KMS-11 (cell line): ENCODE measurements around the gene SPECC1.

Experiments used
- H2AFZ ChIP-seq: fragments of 200-600 bp; sonication (generic); 2 replicates; pipeline ENCODE4 v1.6.1; 2016; ENCODE audit warnings: antibody characterized with exemption, mixed run types, low read depth
- H3K27ac ChIP-seq: fragments of 200-600 bp; sonication (generic); 2 replicates; pipeline ENCODE4 v1.6.1; 2016; ENCODE audit warnings: mild to moderate bottlenecking, mixed run types
- H3K27me3 ChIP-seq: fragments of 200-600 bp; sonication (generic); 2 replicates; pipeline ENCODE4 v1.6.1; 2017; ENCODE audit warnings: mild to moderate bottlenecking, low read depth, mixed run types, moderate library complexity; ENCODE audit not compliant: insufficient read depth
- H3K36me3 ChIP-seq: fragments of 200-600 bp; sonication (generic); 2 replicates; pipeline ENCODE4 v1.6.1; 2017; ENCODE audit warnings: mild to moderate bottlenecking, mixed run types; ENCODE audit not compliant: insufficient read depth
- H3K4me1 ChIP-seq: fragments of 200-600 bp; sonication (generic); 2 replicates; pipeline ENCODE4 v1.6.1; 2016; ENCODE audit warnings: mild to moderate bottlenecking, low read depth, mixed run types; ENCODE audit not compliant: poor library complexity, severe bottlenecking
- H3K4me2 ChIP-seq: fragments of 200-600 bp; sonication (generic); 2 replicates; pipeline ENCODE4 v1.7.0; 2016; ENCODE audit warnings: mild to moderate bottlenecking, mixed run types
- H3K4me3 ChIP-seq: fragments of 200-600 bp; sonication (generic); IDR thresholded peaks from 2 replicates; pipeline ENCODE4 v1.6.1; 2017; ENCODE audit warnings: low read depth, low read length, mixed read lengths; ENCODE audit not compliant: insufficient read depth
- H3K79me2 ChIP-seq: fragments of 200-600 bp; sonication (generic); 2 replicates; pipeline ENCODE4 v1.6.1; 2016; ENCODE audit warnings: low read depth, mixed run types; ENCODE audit not compliant: insufficient read depth
- H3K9ac ChIP-seq: fragments of 200-600 bp; sonication (generic); 2 replicates; pipeline ENCODE4 v1.6.1; 2016; ENCODE audit warnings: mild to moderate bottlenecking, mixed run types
- H4K20me1 ChIP-seq: fragments of 200-600 bp; sonication (generic); 2 replicates; pipeline ENCODE4 v1.6.1; 2016; ENCODE audit warnings: mild to moderate bottlenecking, mixed run types; ENCODE audit not compliant: insufficient read depth
- TF ChIP-seq, protein P1 (sequence below): fragments of 200-600 bp; sonication (generic); conservative IDR thresholded peaks from 2 replicates; pipeline ENCODE4 v1.6.1; 2017; ENCODE audit warnings: low read depth, mild to moderate bottlenecking, antibody characterized with exemption, low read length, moderate library complexity, mixed read lengths

SPECC1 gene

DNA sequence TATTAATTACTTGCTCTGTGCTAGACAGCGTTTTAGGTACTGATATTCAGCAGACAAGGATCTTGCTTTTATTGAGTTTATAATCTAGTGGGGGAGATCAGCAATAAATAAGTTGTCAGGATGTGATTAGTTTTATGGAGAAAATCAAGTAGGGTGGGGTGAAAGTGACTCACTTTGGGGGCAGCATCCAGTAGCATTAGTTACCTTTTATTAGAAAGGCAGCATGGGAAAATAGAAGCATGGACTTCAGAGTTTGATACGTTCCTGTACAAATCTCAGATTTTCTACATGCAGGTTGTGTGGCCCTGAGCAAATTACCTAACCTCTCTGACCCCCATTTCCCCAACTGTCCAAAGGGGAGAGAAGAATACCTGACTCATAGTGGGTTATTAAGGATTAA, 42.5 kb downstream of the SPECC1 start:
- TF ChIP-seq, protein P1, sequence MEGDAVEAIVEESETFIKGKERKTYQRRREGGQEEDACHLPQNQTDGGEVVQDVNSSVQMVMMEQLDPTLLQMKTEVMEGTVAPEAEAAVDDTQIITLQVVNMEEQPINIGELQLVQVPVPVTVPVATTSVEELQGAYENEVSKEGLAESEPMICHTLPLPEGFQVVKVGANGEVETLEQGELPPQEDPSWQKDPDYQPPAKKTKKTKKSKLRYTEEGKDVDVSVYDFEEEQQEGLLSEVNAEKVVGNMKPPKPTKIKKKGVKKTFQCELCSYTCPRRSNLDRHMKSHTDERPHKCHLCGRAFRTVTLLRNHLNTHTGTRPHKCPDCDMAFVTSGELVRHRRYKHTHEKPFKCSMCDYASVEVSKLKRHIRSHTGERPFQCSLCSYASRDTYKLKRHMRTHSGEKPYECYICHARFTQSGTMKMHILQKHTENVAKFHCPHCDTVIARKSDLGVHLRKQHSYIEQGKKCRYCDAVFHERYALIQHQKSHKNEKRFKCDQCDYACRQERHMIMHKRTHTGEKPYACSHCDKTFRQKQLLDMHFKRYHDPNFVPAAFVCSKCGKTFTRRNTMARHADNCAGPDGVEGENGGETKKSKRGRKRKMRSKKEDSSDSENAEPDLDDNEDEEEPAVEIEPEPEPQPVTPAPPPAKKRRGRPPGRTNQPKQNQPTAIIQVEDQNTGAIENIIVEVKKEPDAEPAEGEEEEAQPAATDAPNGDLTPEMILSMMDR, result no peak
- H3K27me3 ChIP-seq, result no peaks in the 10 kb centered on the region
- no peak overlapping the region for H3K4me3 ChIP-seq
- H3K4me2 ChIP-seq, result no peak overlapping the region
- no peak overlapping the region for H2AFZ ChIP-seq
- no peak overlapping the region for H3K27ac ChIP-seq
- H3K36me3 ChIP-seq, result no peaks in the 10 kb centered on the region
- no peaks in the 10 kb centered on the region for H4K20me1 ChIP-seq
- no peak overlapping the region for H3K9ac ChIP-seq
- H3K4me1 ChIP-seq, result no peaks in the 10 kb centered on the region
- no peaks in the 10 kb centered on the region for H3K79me2 ChIP-seq

DNA sequence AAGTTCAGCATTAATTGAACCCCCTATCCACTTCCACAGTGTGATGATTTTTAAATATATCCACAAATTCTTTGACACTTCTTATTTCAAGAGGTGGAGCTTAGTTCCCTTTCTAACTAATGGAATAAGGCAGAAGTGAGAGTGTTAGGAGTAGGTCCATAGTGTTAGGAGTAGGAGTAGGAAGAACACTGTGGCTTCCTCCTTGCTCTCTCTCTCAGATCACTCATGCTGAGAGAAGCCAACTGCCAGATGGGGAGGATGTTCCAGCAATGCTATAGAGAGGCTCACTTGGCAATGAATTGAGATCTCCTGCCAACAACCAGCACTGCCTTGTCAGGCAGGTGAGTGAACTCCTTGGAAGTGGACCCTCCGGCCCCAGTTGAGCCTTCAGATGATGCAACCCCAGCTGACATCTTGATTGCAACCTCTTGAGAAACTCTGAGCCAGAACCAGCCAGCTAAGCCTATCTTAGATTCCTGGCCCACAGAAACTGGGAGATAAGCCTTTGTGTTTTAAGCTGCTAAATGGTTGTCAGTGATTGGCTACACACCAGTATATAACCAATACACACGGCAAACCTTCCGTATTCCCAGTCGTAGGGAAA, 44.3 kb downstream of the SPECC1 start:
- Histone ChIP-seq H3K4me3 (no peak overlapping the region), H4K20me1 (no peaks in the 10 kb centered on the region), H3K36me3 (no peaks in the 10 kb centered on the region), H3K27ac (no peak overlapping the region), H3K4me2 (no peak overlapping the region), H3K4me1 (no peaks in the 10 kb centered on the region), H3K27me3 (no peaks in the 10 kb centered on the region), H3K79me2 (no peaks in the 10 kb centered on the region), H3K9ac (no peak overlapping the region), H2AFZ (no peak overlapping the region)
- TF ChIP-seq, protein P1, result no peak

DNA sequence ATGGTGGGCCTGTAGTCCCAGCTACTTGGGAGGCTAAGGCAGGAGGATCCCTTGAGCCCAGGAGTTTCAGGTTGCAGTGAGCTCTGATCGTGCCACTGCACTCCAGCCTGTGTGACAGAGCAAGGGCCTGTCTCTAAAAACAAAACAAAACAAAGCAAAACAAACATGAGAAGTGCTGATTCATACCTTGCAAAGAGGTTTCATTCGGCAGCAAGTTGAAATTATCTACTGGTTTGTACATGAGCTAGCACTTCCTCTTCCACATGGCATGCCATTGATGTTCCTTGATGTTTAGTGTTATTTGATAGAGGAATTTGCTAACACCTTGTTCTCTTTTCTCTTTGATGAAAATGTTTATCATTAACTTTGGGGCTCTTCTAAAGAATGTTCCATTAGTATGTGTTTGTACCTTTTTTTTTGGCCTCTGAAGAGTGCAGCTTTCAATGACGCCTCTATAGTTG, 50.6 kb downstream of the SPECC1 start:
- TF ChIP-seq, protein P1, result no peak
- H2AFZ ChIP-seq, result peak overlapping the region; percentile 44
- peak overlapping the region; percentile 54 for H3K4me2 ChIP-seq

DNA sequence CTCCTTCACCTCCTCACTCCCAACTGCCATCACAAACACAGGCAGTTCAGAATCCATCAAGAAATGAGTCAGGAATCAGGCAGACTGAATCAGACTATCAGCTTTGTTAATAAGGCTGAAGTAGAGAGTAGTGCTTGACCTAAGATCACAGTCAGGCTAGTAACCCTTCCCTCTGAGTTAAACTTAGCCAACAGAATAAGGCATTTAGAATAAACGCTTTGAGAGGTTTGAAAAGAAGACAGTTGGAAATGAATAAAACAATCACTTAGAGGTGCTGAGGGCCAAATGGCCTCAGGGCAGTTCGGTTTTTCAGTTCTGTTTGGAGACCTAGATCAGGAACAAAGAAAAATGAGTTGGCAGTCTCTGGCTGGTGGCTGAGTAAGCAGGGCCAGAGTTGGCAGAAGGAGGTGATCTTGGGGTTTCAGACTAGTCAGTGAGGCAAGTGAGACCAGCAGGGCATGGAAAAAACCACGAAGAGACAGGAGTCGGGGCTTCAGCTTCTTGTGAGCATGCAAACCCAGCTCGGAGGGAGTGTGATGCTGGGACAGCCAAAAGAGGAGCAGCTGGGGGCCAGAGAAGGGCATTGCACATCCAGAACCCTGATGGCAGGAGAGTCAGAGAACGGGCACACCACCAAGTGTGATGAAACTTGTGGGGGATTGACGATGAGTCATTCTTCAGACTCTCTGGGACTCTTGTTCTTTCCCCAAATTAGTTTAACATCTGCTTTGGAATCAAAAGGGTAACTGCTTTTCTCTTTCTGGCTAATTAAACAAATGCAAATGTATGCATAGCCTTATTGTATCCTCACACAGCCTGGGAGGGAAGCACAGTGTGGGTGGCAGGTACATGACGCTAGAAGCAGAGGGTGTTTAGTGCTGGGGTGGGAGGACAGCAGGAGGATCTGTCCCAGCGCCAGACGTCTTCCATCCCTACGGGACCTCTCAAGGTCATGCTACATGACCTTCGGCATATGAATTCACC, 54.8 kb downstream of the SPECC1 start:
- Histone ChIP-seq H3K4me2 (peak overlapping the region; percentile 78), H3K4me3 (no peak overlapping the region), H4K20me1 (no peaks in the 10 kb centered on the region), H2AFZ (peak overlapping the region; percentile 84), H3K36me3 (no peaks in the 10 kb centered on the region), H3K27me3 (no peaks in the 10 kb centered on the region), H3K27ac (peak overlapping the region; percentile 95), H3K4me1 (peaks cover 60% of the 10 kb centered on the region), H3K9ac (peak overlapping the region; percentile 62), H3K79me2 (no peaks in the 10 kb centered on the region)
- TF ChIP-seq, protein P1, result no peak

More for the DNA sequence above, 50.6 kb downstream of the SPECC1 start:
- H3K4me3 ChIP-seq, result no peak overlapping the region
- peaks cover 42% of the 10 kb centered on the region for H3K4me1 ChIP-seq
- peak overlapping the region; percentile 13; the same call in 1 of the 2 replicates for H3K9ac ChIP-seq
- no peaks in the 10 kb centered on the region for H3K36me3 ChIP-seq
- no peaks in the 10 kb centered on the region for H3K79me2 ChIP-seq
- peak overlapping the region; percentile 73 for H3K27ac ChIP-seq
- no peaks in the 10 kb centered on the region for H3K27me3 ChIP-seq
- no peaks in the 10 kb centered on the region for H4K20me1 ChIP-seq
